Body of pancreas (tissue), 4 donors: Measurements from ENCODE around the gene CTAGE4.
"Not testable (repeated sequence)": the region's sequence is repeated elsewhere in the genome, so short reads cannot be mapped to it uniquely, and the experiment has no call there.

Experiments
- CTCF ChIP-seq, 7 experiments: fragments of 450-650 bp in 4 of 7; fragments of 200-600 bp in 3 of 7; sonication (generic) in 3 of 7; IDR thresholded peaks; one replicate each; pipeline ENCODE4 v1.5.1; 2016 to 2019; ENCODE audit warnings: antibody characterized with exemption in 7 of 7
- POLR2A ChIP-seq, 3 donors: fragments of 450-650 bp; IDR thresholded peaks; one replicate each; pipeline ENCODE4 v1.6.1; 2016; ENCODE audit warnings: antibody characterized with exemption in 3 of 3, mild to moderate bottlenecking in 2 of 3

GRCh38 chr7:144226866-144227265, 43.6 kb downstream of the CTAGE4 start:
- TF ChIP-seq CTCF, POLR2A (IDR thresholded peaks at IDR 0.05): not testable (repeated sequence)
